Loucy (cell line): ENCODE data around the gene ATP9A.

ENCODE experiments used
- H2AFZ ChIP-seq: fragments of 200-600 bp; sonication (generic); 2 replicates; pipeline ENCODE4 v1.6.0; 2016; ENCODE audit warnings: antibody characterized with exemption, mild to moderate bottlenecking, low read length, moderate library complexity
- H3F3A ChIP-seq: fragments of 200-600 bp; 2 replicates; pipeline ENCODE4 v1.6.0; 2016; ENCODE audit warnings: antibody characterized with exemption, low read depth, mild to moderate bottlenecking
- H3K27me3 ChIP-seq: fragments of 200-600 bp; sonication (generic); 2 replicates; pipeline ENCODE4 v1.6.1; 2014; ENCODE audit warnings: low read length, mild to moderate bottlenecking; ENCODE audit not compliant: insufficient read depth, poor library complexity, severe bottlenecking
- H3K36me3 ChIP-seq: fragments of 200-600 bp; sonication (generic); 2 replicates; pipeline ENCODE4 v1.6.1; 2016; ENCODE audit warnings: low read length; ENCODE audit not compliant: insufficient read depth
- H3K4me1 ChIP-seq: fragments of 200-600 bp; sonication (generic); 2 replicates; pipeline ENCODE4 v1.5.1; 2014; ENCODE audit warnings: low read length, mild to moderate bottlenecking; ENCODE audit not compliant: insufficient read depth, poor library complexity, severe bottlenecking
- H3K4me2 ChIP-seq: fragments of 200-600 bp; sonication (generic); 2 replicates; pipeline ENCODE4 v1.6.0; 2014; ENCODE audit warnings: antibody characterized with exemption, low read length, low read depth, mild to moderate bottlenecking; ENCODE audit not compliant: poor library complexity, severe bottlenecking
- H3K4me3 ChIP-seq: fragments of 200-600 bp; sonication (generic); 2 replicates; pipeline ENCODE4 v1.5.1; 2014; ENCODE audit warnings: low read length, mild to moderate bottlenecking, mixed read lengths; ENCODE audit not compliant: poor library complexity, severe bottlenecking
- H3K79me2 ChIP-seq: fragments of 200-600 bp; sonication (generic); 2 replicates; pipeline ENCODE4 v1.6.1; 2014; ENCODE audit warnings: low read length; ENCODE audit not compliant: insufficient read depth
- H3K9ac ChIP-seq: fragments of 200-600 bp; sonication (generic); 2 replicates; pipeline ENCODE4 v1.6.0; 2014; ENCODE audit warnings: mild to moderate bottlenecking, low read depth, low read length, moderate library complexity; ENCODE audit not compliant: poor library complexity, severe bottlenecking
- H3K9me2 ChIP-seq: fragments of 200-600 bp; sonication (generic); replicated peaks from 2 replicates; pipeline ENCODE4 v1.6.1; 2016; ENCODE audit warnings: low read depth, low read length, mixed read lengths
- H3K9me3 ChIP-seq: fragments of 200-600 bp; sonication (generic); 2 replicates; pipeline ENCODE4 v1.6.1; 2014; ENCODE audit warnings: mild to moderate bottlenecking, antibody characterized with exemption, low read length, low read depth; ENCODE audit not compliant: insufficient read depth
- H4K20me1 ChIP-seq: fragments of 200-600 bp; sonication (generic); 2 replicates; pipeline ENCODE4 v1.6.0; 2014; ENCODE audit warnings: antibody characterized with exemption, low read length, mild to moderate bottlenecking; ENCODE audit not compliant: insufficient read depth, poor library complexity, severe bottlenecking
- CTCF ChIP-seq: fragments of 200-600 bp; sonication (generic); conservative IDR thresholded peaks from 2 replicates; pipeline ENCODE4 v1.5.1; 2014; ENCODE audit warnings: mild to moderate bottlenecking, antibody characterized with exemption, low read length
- EZH2phosphoT487 ChIP-seq: fragments of 200-600 bp; IDR thresholded peaks from 2 replicates; pipeline ENCODE4 v1.6.1; 2018; ENCODE audit warnings: antibody characterized with exemption, mild to moderate bottlenecking, moderate library complexity, borderline replicate concordance

Gene ATP9A

GRCh38 chr20:51613580-51613979 is 154.6 kb downstream of the ATP9A start:
- H3K4me1 ChIP-seq, result no peaks in the 10 kb centered on the region
- no peaks in the 10 kb centered on the region for H3K79me2 ChIP-seq
- no peak overlapping the region for H2AFZ ChIP-seq
- TF ChIP-seq CTCF (no peak), EZH2phosphoT487 (no peak)
- H3F3A ChIP-seq, result no peaks in the 10 kb centered on the region
- H3K9me2 ChIP-seq, result no peaks in the 10 kb centered on the region
- H3K4me3 ChIP-seq, result no peak overlapping the region
- H3K4me2 ChIP-seq, result no peak overlapping the region
- H4K20me1 ChIP-seq, result no peaks in the 10 kb centered on the region
- peaks cover 86% of the 10 kb centered on the region for H3K36me3 ChIP-seq
- no peak overlapping the region for H3K9ac ChIP-seq
- no peaks in the 10 kb centered on the region for H3K27me3 ChIP-seq
- H3K9me3 ChIP-seq, result no peaks in the 10 kb centered on the region

- H3K9me2 ChIP-seq, result no peaks in the 10 kb centered on the region
- no peaks in the 10 kb centered on the region for H3K79me2 ChIP-seq
- no peaks in the 10 kb centered on the region for H4K20me1 ChIP-seq
- no peaks in the 10 kb centered on the region for H3K9me3 ChIP-seq
- H3K9ac ChIP-seq, result no peak overlapping the region
- H3F3A ChIP-seq, result no peaks in the 10 kb centered on the region
- H3K4me2 ChIP-seq, result no peak overlapping the region
- H3K4me1 ChIP-seq, result no peaks in the 10 kb centered on the region
- no peak overlapping the region for H2AFZ ChIP-seq
- H3K27me3 ChIP-seq, result no peaks in the 10 kb centered on the region
- TF ChIP-seq CTCF (no peak), EZH2phosphoT487 (no peak)
- no peak overlapping the region for H3K4me3 ChIP-seq
- H3K36me3 ChIP-seq, result peaks cover 86% of the 10 kb centered on the region
Observed at GRCh38 chr20:51612896-51613295, 155.3 kb downstream of the ATP9A start.

- Histone ChIP-seq H4K20me1 (no peaks in the 10 kb centered on the region), H2AFZ (no peak overlapping the region), H3K36me3 (peaks cover 83% of the 10 kb centered on the region), H3F3A (no peaks in the 10 kb centered on the region), H3K4me1 (no peaks in the 10 kb centered on the region), H3K79me2 (no peaks in the 10 kb centered on the region), H3K9me3 (no peaks in the 10 kb centered on the region), H3K9me2 (no peaks in the 10 kb centered on the region), H3K27me3 (no peaks in the 10 kb centered on the region), H3K4me3 (no peak overlapping the region), H3K4me2 (no peak overlapping the region), H3K9ac (no peak overlapping the region)
- TF ChIP-seq EZH2phosphoT487, result no peak
- no peak for TF ChIP-seq CTCF
Observed at GRCh38 chr20:51611625-51611890, 156.6 kb downstream of the ATP9A start.
